PC-9 (cell line): ENCODE data around the gene PBXIP1. TPM values are rescaled to one million over a fixed set of nuclear protein-coding genes. Genes with fewer than 3 reads are reported as not detected.
A peak's percentile ranks its signal among the peaks of the same experiment; 100 is the strongest.

ENCODE experiments used
- BruUV-seq: library from RNA; stranded (reverse); fragments of 400-500 nt; replicated peaks from 2 replicates; lab custom pipeline; 2021; lab: Mats Ljungman, UMichigan
- CTCF ChIA-PET: fragments of 300-600 bp; sonication (Branson Sonifier 250); formaldehyde crosslinking; loops from one replicate; lab custom pipeline; 2022; ENCODE audit warnings: antibody characterized with exemption; lab: Charles Lee
- POLR2A ChIA-PET: fragments of 300-600 bp; sonication (Branson Sonifier 250); formaldehyde crosslinking; loops from one replicate; lab custom pipeline; 2022; ENCODE audit warnings: antibody characterized with exemption; ENCODE audit not compliant: unreplicated experiment; lab: Charles Lee
- DNase-seq, 2 experiments: peaks; one replicate each; pipeline versions ENCODE4 v3.0.0 to v3.0.0-alpha.2; 2015 to 2022; ENCODE audit warnings: mixed read lengths in 1 of 2
- H2AFZ ChIP-seq: fragments of 200-600 bp; sonication (generic); 2 replicates; pipeline ENCODE4 v1.8.1; 2017; ENCODE audit warnings: antibody characterized with exemption
- H3F3A ChIP-seq: fragments of 200-600 bp; sonication (generic); 2 replicates; pipeline ENCODE4 v1.8.1; 2017; ENCODE audit warnings: antibody characterized with exemption, mild to moderate bottlenecking, low read depth; ENCODE audit not compliant: insufficient read depth
- H3K27ac ChIP-seq: fragments of 200-600 bp; sonication (generic); 2 replicates; pipeline ENCODE4 v1.6.1; 2016; ENCODE audit warnings: mixed run types
- H3K27me3 ChIP-seq: fragments of 200-600 bp; sonication (generic); 2 replicates; pipeline ENCODE4 v1.6.1; 2016; ENCODE audit warnings: low read depth, mixed run types; ENCODE audit not compliant: insufficient read depth
- H3K36me3 ChIP-seq: fragments of 200-600 bp; sonication (generic); 2 replicates; pipeline ENCODE4 v1.6.1; 2016; ENCODE audit warnings: low read depth, mixed run types
- H3K4me1 ChIP-seq: fragments of 200-600 bp; sonication (generic); replicated peaks from 2 replicates; pipeline ENCODE4 v1.6.1; 2016; ENCODE audit warnings: mixed run types; ENCODE audit not compliant: insufficient read depth
- H3K4me2 ChIP-seq: fragments of 200-600 bp; sonication (generic); 2 replicates; pipeline ENCODE4 v1.6.1; 2017; ENCODE audit warnings: mixed run types
- H3K4me3 ChIP-seq: fragments of 200-600 bp; sonication (generic); 2 replicates; pipeline ENCODE4 v1.6.1; 2016; ENCODE audit warnings: mixed run types
- H3K79me2 ChIP-seq: fragments of 200-600 bp; sonication (generic); 2 replicates; pipeline ENCODE4 v1.6.1; 2017; ENCODE audit warnings: low read depth, mixed run types
- H3K9me2 ChIP-seq: fragments of 200-600 bp; sonication (generic); 2 replicates; pipeline ENCODE4 v1.8.1; 2017; ENCODE audit warnings: mild to moderate bottlenecking; ENCODE audit not compliant: insufficient read depth
- H3K9me3 ChIP-seq: fragments of 200-600 bp; sonication (generic); 2 replicates; pipeline ENCODE4 v1.8.1; 2016; ENCODE audit warnings: low read depth; ENCODE audit not compliant: insufficient read depth
- H4K20me1 ChIP-seq: fragments of 200-600 bp; sonication (generic); 2 replicates; pipeline ENCODE4 v1.8.1; 2017; ENCODE audit not compliant: insufficient read depth
- CTCF ChIP-seq: fragments of 200-600 bp; sonication (generic); conservative IDR thresholded peaks from 2 replicates; pipeline ENCODE4 v1.6.1; 2017; ENCODE audit warnings: mixed run types, antibody characterized with exemption, mild to moderate bottlenecking, moderate library complexity
- EZH2 ChIP-seq: fragments of 200-600 bp; sonication (generic); IDR thresholded peaks from 2 replicates; pipeline ENCODE4 v1.8.0; 2017; ENCODE audit warnings: antibody characterized with exemption, low read depth
- intact Hi-C: fragments of 100-400 bp; cut with micrococcal nuclease; formaldehyde crosslinking; loops from one replicate; pipeline ENCODE4 v1.10.0; 2022; ENCODE audit not compliant: unreplicated experiment
- total RNA-seq: library from RNA; stranded (reverse); gene quantifications from 2 replicates; pipeline ENCODE4 v1.2.3, GENCODE V29; 2021

The PBXIP1 gene
- total RNA-seq, 1 experiment from 2014 or later: 40.2 TPM

DNA sequence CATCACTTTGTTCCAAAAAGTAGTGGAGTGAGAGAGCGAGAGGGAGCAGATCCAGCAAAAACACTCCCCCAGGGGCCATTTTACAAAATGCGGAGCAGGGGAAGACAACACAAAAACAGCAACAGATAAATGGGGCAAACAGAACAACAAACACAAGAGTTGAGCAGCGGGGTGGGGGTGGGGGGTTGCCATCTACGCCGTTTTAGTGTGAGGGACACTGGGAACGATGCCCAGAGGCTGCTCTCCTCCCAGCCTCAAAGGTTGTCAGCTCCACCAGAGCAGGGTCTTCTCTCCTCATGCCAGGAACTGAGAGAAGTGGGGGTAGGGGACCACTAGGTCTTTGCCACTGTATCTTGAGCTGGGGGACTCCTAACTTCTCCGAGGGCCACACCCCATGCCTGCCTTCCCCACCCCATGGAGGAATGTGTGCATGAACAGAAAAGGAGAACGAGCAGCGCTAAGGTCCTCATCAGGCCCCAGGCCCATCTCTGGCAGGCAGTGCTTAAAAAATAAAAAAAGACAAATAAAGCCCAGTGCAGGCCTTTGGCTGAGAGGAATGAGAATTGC, 1.3 kb upstream of the PBXIP1 start:
- Histone ChIP-seq H3K4me2 (no peak overlapping the region), H3K79me2 (peaks cover 12% of the 10 kb centered on the region), H3K4me3 (no peak overlapping the region), H3K9me2 (no peaks in the 10 kb centered on the region), H3F3A (peaks cover 22% of the 10 kb centered on the region), H3K9me3 (no peaks in the 10 kb centered on the region), H3K4me1 (peaks cover 14% of the 10 kb centered on the region), H2AFZ (no peak overlapping the region), H3K27ac (no peak overlapping the region), H3K27me3 (no peaks in the 10 kb centered on the region), H3K36me3 (no peaks in the 10 kb centered on the region), H4K20me1 (no peaks in the 10 kb centered on the region)
- intact Hi-C loops: no loop called here
- DNase-seq: no peak
- TF ChIP-seq CTCF (no peak), EZH2 (no peak)
- ChIA-PET POLR2A (interaction anchor here (0.6 kb wide), 1 partner anchor 29 kb away, joined by 3 read pairs; no protein-coding TSS in a partner anchor), CTCF (no interaction called here)
- BruUV-seq: no TSS peak

DNA sequence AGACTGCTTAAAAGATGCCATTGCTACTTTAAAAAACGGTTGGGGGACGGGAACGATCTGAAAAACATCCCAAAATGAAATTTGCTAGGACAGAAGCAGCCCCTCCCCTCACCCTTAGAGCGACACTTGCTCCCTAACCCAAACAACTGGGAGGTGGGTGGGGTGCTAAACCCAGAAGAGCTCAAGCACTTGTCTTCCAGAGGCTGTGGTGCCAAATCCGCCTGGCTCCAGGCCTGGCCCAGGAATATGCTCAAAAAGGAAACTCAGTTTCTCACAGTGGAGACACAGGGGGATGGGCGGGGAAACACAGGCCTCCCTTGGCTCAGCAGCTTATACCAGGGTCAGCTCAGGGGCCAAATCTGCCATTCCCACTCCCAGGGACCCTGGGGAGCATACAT, 644 bp upstream of the PBXIP1 start:
- H3K27me3 ChIP-seq: no peaks in the 10 kb centered on the region
- H2AFZ ChIP-seq: 0 out of 2 replicates have a peak overlapping the region, but pooled peaks have one; percentile 76
- no peaks in the 10 kb centered on the region for H4K20me1 ChIP-seq
- TF ChIP-seq EZH2 (no peak), CTCF (no peak)
- ChIA-PET POLR2A (interaction anchor here (0.7 to 1.3 kb wide), 3 partner anchors 14 to 19 kb away, joined by 4 to 7 read pairs (median 4); partner anchors contain the start of gene SHC1), CTCF (interaction anchor here (0.9 kb wide), 1 partner anchor 397 kb away, joined by 4 read pairs; no protein-coding TSS in a partner anchor)
- no peaks in the 10 kb centered on the region for H3K36me3 ChIP-seq
- no TSS peak for BruUV-seq
- no peaks in the 10 kb centered on the region for H3K9me3 ChIP-seq
- H3K9me2 ChIP-seq: no peaks in the 10 kb centered on the region
- no peak overlapping the region for H3K27ac ChIP-seq
- intact Hi-C loops: loop anchor here (1.0 kb wide), 1 partner anchor 17 kb away; no protein-coding TSS in a partner anchor
- DNase-seq: no peak
- peaks cover 19% of the 10 kb centered on the region for H3F3A ChIP-seq
- H3K4me1 ChIP-seq: peaks cover 14% of the 10 kb centered on the region
- H3K4me2 ChIP-seq: peak overlapping the region; percentile 91
- H3K79me2 ChIP-seq: peaks cover 12% of the 10 kb centered on the region
- peak overlapping the region; percentile 75; the same call in 1 of the 2 replicates for H3K4me3 ChIP-seq

GRCh38 chr1:154955039-154955717, 721 bp downstream of the PBXIP1 start:
- intact Hi-C loops: no loop called here
- Histone ChIP-seq H2AFZ (peak overlapping the region; percentile 76), H3F3A (peaks cover 19% of the 10 kb centered on the region), H3K79me2 (peaks cover 2% of the 10 kb centered on the region; the same call in 1 of the 2 replicates), H3K4me1 (peaks cover 8% of the 10 kb centered on the region; the same call in 1 of the 2 replicates), H3K36me3 (no peaks in the 10 kb centered on the region), H3K9me2 (no peaks in the 10 kb centered on the region), H3K4me2 (peak overlapping the region; percentile 91), H3K27ac (0 out of 2 replicates have a peak overlapping the region, but pooled peaks have one; percentile 16), H3K4me3 (peak overlapping the region; percentile 75), H3K27me3 (no peaks in the 10 kb centered on the region), H4K20me1 (no peaks in the 10 kb centered on the region), H3K9me3 (no peaks in the 10 kb centered on the region)
- TF ChIP-seq CTCF (no peak), EZH2 (no peak)
- BruUV-seq: no TSS peak
- POLR2A ChIA-PET: interaction anchor here (0.6 to 1.3 kb wide), 7 partner anchors 11 to 57 kb away, joined by 4 to 8 read pairs (median 5); partner anchors contain the start of genes LENEP and SHC1
- CTCF ChIA-PET: interaction anchor here (0.5 to 0.9 kb wide), 8 partner anchors 10 to 396 kb away, joined by 3 to 9 read pairs (median 4); partner anchors contain the start of gene ADAM15
- DNase-seq: peak in 1 of 2 experiments; percentile 46
